Measurements from ENCODE around the gene RARRES2. TPM values are rescaled to one million over a fixed set of nuclear protein-coding genes. Genes with fewer than 3 reads are reported as not detected.

Gene RARRES2
- total RNA-seq, 1 donor from 2014 or later = 144 TPM

DNA sequence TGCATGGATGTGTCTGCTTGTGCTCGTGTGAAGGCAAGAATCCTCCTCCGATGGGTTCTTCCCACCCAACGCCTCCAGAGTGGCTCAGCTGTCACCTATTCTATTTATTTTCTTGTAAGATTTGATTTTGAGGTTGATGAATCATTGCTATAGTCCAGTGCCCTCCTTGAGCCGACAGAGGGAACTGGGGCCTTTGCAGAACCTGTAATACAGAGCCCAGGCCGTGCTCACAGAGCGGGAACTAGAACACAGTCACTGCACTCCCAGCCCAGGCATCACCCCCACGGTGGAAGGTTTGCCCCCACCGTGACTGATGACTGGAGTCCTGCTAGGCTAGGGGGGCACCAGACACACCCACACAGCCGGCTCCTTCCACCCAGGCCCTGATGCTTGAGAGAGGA, 2.0 kb downstream of the RARRES2 start:
- TF ChIP-seq, protein P1, sequence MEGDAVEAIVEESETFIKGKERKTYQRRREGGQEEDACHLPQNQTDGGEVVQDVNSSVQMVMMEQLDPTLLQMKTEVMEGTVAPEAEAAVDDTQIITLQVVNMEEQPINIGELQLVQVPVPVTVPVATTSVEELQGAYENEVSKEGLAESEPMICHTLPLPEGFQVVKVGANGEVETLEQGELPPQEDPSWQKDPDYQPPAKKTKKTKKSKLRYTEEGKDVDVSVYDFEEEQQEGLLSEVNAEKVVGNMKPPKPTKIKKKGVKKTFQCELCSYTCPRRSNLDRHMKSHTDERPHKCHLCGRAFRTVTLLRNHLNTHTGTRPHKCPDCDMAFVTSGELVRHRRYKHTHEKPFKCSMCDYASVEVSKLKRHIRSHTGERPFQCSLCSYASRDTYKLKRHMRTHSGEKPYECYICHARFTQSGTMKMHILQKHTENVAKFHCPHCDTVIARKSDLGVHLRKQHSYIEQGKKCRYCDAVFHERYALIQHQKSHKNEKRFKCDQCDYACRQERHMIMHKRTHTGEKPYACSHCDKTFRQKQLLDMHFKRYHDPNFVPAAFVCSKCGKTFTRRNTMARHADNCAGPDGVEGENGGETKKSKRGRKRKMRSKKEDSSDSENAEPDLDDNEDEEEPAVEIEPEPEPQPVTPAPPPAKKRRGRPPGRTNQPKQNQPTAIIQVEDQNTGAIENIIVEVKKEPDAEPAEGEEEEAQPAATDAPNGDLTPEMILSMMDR (IDR thresholded peaks at IDR 0.05) = no peak
- Histone ChIP-seq H3K27me3 (no peaks in the 10 kb centered on the region), H3K36me3 (no peaks in the 10 kb centered on the region), H3K4me3 (peak overlapping the region in 1 of 2 donors; percentile 51), H3K4me1 (peaks cover 7% of the 10 kb centered on the region in 2 donors), H3K9me3 (no peaks in the 10 kb centered on the region), H3K27ac (no peak overlapping the region)
- DNase-seq (ENCODE audit: low spot score in 2 of 2) = no peak
- intact Hi-C loops (cut with DNase I) = no loop called here

DNA sequence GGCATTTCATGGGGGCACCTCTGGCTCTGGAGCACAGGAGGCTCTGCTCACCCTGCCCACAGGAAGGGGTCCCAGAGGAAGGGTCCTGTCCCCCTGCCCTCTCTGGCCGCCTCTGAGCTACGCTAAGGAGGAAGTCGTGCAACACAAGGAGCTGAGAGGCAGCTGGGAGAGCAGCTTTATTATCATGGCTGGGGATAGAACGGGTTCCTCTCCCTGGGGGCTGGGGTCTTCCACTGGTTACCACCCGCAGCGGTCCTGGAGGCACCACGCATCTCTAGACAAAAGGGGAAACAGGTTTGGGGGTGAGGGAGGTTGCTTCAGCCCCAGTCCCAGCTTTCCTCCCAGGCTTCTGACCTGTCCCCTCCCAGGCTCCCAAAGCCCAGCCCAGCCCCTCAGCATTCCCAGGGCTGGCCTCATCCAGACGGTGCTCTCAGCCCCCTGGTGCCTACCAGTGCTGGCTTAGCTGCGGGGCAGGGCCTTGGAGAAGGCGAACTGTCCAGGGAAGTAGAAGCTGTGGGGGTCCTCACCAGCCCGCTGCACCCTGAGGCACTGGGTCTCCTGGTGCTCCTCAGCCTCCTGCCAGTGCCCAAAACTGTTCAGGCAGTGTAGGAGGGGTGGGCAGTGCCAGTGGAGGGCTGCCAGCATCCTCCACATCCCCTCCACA, 3.1 kb downstream of the RARRES2 start:
- no peak overlapping the region for H3K27ac ChIP-seq
- no peaks in the 10 kb centered on the region for H3K27me3 ChIP-seq
- no peaks in the 10 kb centered on the region for H3K36me3 ChIP-seq
- TF ChIP-seq, protein P1 (IDR thresholded peaks at IDR 0.05) = no peak
- no peak overlapping the region for H3K4me3 ChIP-seq
- intact Hi-C loops (cut with DNase I) = no loop called here
- H3K4me1 ChIP-seq = peaks cover 7% of the 10 kb centered on the region in 2 donors
- H3K9me3 ChIP-seq = no peaks in the 10 kb centered on the region
- DNase-seq (ENCODE audit: low spot score in 2 of 2) = no peak

DNA sequence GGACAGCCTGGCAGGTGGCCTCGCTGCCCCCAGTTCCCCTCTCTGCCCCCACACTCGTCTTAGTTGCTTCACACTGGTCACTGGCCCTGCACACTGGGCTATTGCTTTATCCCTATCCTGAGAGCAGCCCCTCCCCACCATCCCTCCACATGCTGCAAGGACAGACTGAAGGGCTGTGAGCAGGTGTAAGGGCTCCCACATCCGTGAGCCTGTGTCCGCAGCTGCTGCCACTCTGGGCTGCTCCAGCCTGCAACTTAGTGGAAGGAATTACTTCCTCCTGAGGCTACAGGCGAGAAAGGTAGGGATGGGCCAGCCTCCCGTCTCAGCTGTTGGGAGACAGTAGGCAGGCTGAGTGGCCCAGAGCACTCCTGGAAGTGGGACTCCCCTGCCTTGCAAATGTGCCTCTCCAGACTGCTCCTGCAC, 3.8 kb downstream of the RARRES2 start:
- no peaks in the 10 kb centered on the region for H3K27me3 ChIP-seq
- no peak overlapping the region for H3K4me3 ChIP-seq
- no peak for DNase-seq (ENCODE audit: low spot score in 2 of 2)
- H3K36me3 ChIP-seq = no peaks in the 10 kb centered on the region
- peaks cover 7% of the 10 kb centered on the region in 2 donors for H3K4me1 ChIP-seq
- TF ChIP-seq, protein P1 (IDR thresholded peaks at IDR 0.05) = no peak
- intact Hi-C loops (cut with DNase I) = no loop called here
- H3K9me3 ChIP-seq = no peaks in the 10 kb centered on the region
- H3K27ac ChIP-seq = no peak overlapping the region

DNA sequence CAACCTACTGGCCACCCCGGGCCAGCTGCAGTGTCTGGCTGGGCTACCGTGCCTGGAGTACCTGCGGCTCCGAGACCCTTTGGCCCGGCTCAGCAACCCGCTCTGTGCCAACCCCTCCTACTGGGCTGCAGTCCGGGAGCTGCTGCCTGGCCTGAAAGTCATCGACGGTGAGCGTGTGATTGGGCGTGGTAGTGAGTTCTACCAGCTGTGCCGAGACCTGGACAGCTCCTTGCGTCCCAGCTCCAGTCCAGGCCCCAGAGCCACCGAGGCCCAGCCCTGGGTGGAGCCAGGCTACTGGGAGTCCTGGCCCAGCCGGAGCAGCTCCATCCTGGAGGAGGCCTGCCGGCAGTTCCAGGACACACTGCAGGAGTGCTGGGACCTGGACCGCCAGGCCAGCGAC, 4.2 kb downstream of the RARRES2 start:
- H3K4me3 ChIP-seq = no peak overlapping the region
- no peaks in the 10 kb centered on the region for H3K9me3 ChIP-seq
- H3K4me1 ChIP-seq = peaks cover 7% of the 10 kb centered on the region in 2 donors
- intact Hi-C loops (cut with DNase I) = no loop called here
- DNase-seq (ENCODE audit: low spot score in 2 of 2) = no peak
- H3K27me3 ChIP-seq = no peaks in the 10 kb centered on the region
- TF ChIP-seq, protein P1 (IDR thresholded peaks at IDR 0.05) = no peak
- H3K36me3 ChIP-seq = no peaks in the 10 kb centered on the region
- H3K27ac ChIP-seq = no peak overlapping the region

DNA sequence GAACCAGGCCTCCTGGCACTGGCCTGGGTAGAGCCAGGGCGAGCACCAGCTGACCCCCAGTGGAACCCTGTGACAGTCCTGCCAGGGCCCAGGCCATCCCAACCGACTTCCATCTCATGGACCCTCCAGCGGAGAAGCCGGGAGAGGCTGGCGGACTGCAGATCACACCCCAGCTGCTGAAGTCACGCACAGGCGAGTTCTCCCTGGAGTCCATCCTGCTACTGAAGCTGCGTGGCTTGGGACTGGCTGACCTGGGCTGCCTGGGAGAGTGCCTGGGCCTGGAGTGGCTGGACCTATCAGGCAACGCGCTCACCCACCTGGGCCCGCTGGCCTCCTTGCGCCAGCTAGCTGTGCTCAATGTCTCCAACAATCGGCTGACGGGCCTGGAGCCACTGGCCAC, 4.7 kb downstream of the RARRES2 start:
- H3K4me1 ChIP-seq = peaks cover 4% of the 10 kb centered on the region in 2 donors
- no peak overlapping the region for H3K27ac ChIP-seq
- TF ChIP-seq, protein P1 (IDR thresholded peaks at IDR 0.05) = no peak
- H3K27me3 ChIP-seq = no peaks in the 10 kb centered on the region
- DNase-seq (ENCODE audit: low spot score in 2 of 2) = peak in 1 of 2 donors; percentile 56
- no peaks in the 10 kb centered on the region for H3K9me3 ChIP-seq
- intact Hi-C loops (cut with DNase I) = no loop called here
- H3K4me3 ChIP-seq = no peak overlapping the region
- H3K36me3 ChIP-seq = no peaks in the 10 kb centered on the region

DNA sequence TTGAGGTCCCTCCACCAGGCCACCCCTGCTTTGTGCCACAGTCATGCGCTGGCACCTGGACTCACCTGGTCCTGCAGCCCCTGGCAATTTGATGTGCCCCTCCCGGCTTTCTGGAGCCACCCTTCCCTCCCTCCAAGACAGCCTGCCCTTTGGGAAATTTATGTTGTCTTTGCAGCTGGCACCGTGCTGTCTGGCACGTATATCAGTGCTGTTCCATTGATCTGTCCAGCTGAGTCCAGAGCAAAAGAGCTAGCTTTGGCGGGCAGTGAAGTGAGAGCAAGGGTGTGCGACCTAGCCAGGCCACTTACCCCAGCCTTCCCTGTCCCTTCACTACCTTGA, 5.7 kb downstream of the RARRES2 start:
- Histone ChIP-seq H3K9me3 (no peaks in the 10 kb centered on the region), H3K4me1 (peaks cover 3 to 4% of the 10 kb centered on the region in 2 donors), H3K4me3 (no peak overlapping the region), H3K36me3 (no peaks in the 10 kb centered on the region), H3K27me3 (no peaks in the 10 kb centered on the region), H3K27ac (no peak overlapping the region)
- DNase-seq (ENCODE audit: low spot score in 2 of 2) = no peak
- TF ChIP-seq, protein P1 (IDR thresholded peaks at IDR 0.05) = no peak
- intact Hi-C loops (cut with DNase I) = no loop called here

Measured in ascending aorta (tissue), 2 donors.